Astrocyte (in vitro differentiated cells and primary cell): ENCODE results near the gene KIF2A. TPM values are rescaled to one million over a fixed set of nuclear protein-coding genes. Genes with fewer than 3 reads are reported as not detected.

Experiments used
- DNase-seq: peaks from one replicate; pipeline ENCODE4 v3.0.0-alpha.2; 2010; ENCODE audit warnings: low read depth
- FAIRE-seq: peaks from 2 replicates; lab custom pipeline; 2011; peaks lifted over from hg19 to GRCh38; lab: Jason Lieb, UNC
- H2AFZ ChIP-seq: 2 replicates; pipeline ENCODE4 v1.6.0; 2012; ENCODE audit warnings: low read depth, low read length, inconsistent platforms
- H3K27ac ChIP-seq: 2 replicates; pipeline ENCODE4 v1.5.1; 2011; ENCODE audit warnings: low read depth, low read length, inconsistent platforms
- H3K27me3 ChIP-seq: 2 replicates; pipeline ENCODE4 v1.6.0; 2011; ENCODE audit warnings: low read length, inconsistent platforms; ENCODE audit not compliant: insufficient read depth
- H3K36me3 ChIP-seq: 2 replicates; pipeline ENCODE4 v1.5.1; 2011; ENCODE audit warnings: low read length, inconsistent platforms; ENCODE audit not compliant: insufficient read depth
- H3K4me1 ChIP-seq: 2 replicates; pipeline ENCODE4 v1.5.1; 2011; ENCODE audit warnings: low read length, inconsistent platforms; ENCODE audit not compliant: insufficient read depth
- H3K4me2 ChIP-seq: 2 replicates; pipeline ENCODE4 v1.6.0; 2012; ENCODE audit warnings: low read length, inconsistent platforms
- H3K4me3 ChIP-seq: 2 replicates; pipeline ENCODE4 v1.5.1; 2011; ENCODE audit warnings: low read depth, mild to moderate bottlenecking, low read length, inconsistent platforms; ENCODE audit not compliant: insufficient read depth
- H3K79me2 ChIP-seq: 2 replicates; pipeline ENCODE4 v1.6.0; 2012; ENCODE audit warnings: mild to moderate bottlenecking, low read length, inconsistent platforms; ENCODE audit not compliant: insufficient read depth
- H3K9ac ChIP-seq: 2 replicates; pipeline ENCODE4 v1.6.0; 2012; ENCODE audit warnings: mild to moderate bottlenecking, low read length, inconsistent platforms
- H3K9me3 ChIP-seq: 2 replicates; pipeline ENCODE4 v1.5.1; 2012; ENCODE audit warnings: low read depth, mild to moderate bottlenecking, low read length, inconsistent platforms; ENCODE audit not compliant: insufficient read depth
- H4K20me1 ChIP-seq: 2 replicates; pipeline ENCODE4 v1.6.0; 2012; ENCODE audit warnings: low read length, inconsistent platforms; ENCODE audit not compliant: insufficient read depth
- H3K27ac Mint-ChIP-seq: one replicate; pipeline ENCODE4 v1.8.0; 2021; ENCODE audit warnings: mild to moderate bottlenecking, mixed read lengths; ENCODE audit not compliant: unreplicated experiment
- H3K27me3 Mint-ChIP-seq: one replicate; pipeline ENCODE4 v1.8.0; 2021; ENCODE audit warnings: low read depth, mixed read lengths; ENCODE audit not compliant: unreplicated experiment
- H3K36me3 Mint-ChIP-seq: one replicate; pipeline ENCODE4 v1.8.0; 2021; ENCODE audit warnings: low read depth, mixed read lengths; ENCODE audit not compliant: unreplicated experiment
- H3K4me1 Mint-ChIP-seq: one replicate; pipeline ENCODE4 v1.8.0; 2021; ENCODE audit warnings: low read depth, mixed read lengths; ENCODE audit not compliant: unreplicated experiment
- H3K4me3 Mint-ChIP-seq: one replicate; pipeline ENCODE4 v1.8.0; 2021; ENCODE audit warnings: mild to moderate bottlenecking, moderate library complexity, mixed read lengths; ENCODE audit not compliant: unreplicated experiment
- H3K9me3 Mint-ChIP-seq: one replicate; pipeline ENCODE4 v1.8.0; 2021; ENCODE audit warnings: mild to moderate bottlenecking, mixed read lengths; ENCODE audit not compliant: unreplicated experiment
- EZH2 ChIP-seq: IDR thresholded peaks from 2 replicates; pipeline ENCODE4 v1.6.1; 2012; ENCODE audit warnings: mild to moderate bottlenecking, low read length, inconsistent platforms; ENCODE audit not compliant: insufficient read depth
- total RNA-seq: library from RNA; stranded (reverse); gene quantifications from 2 replicates; pipeline ENCODE4 v1.2.1, GENCODE V29; 2021
- TF ChIP-seq, protein P1 (sequence below): IDR thresholded peaks from 2 replicates; pipeline ENCODE4 v1.5.1; 2011; ENCODE audit warnings: low read depth, mild to moderate bottlenecking, inconsistent platforms, low read length, moderate library complexity; ENCODE audit not compliant: insufficient read depth

KIF2A gene
- total RNA-seq, 1 donor from 2014 or later = 79.1 TPM

DNA sequence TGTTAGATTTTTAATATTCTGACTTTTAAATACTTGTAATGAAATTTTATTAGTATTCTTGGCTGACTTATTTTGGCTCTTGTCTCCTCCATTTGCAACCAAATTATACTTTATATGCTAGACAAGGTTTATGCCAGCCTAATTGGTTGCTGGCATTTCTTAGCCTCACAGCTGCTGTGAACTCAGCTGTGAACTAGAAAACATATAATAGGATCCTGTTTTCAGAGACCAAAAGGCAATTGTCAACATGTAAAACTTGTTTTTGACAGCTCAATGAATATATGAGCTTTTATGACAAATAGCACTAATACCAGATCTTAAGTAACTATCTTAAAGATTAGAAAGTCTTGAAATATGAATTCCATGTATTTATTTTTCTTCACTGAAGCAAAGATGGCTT, 25.9 kb downstream of the KIF2A start:
- H3K9me3 ChIP-seq = no peaks in the 10 kb centered on the region
- no peaks in the 10 kb centered on the region for H3K27me3 ChIP-seq
- no peaks in the 10 kb centered on the region for H3K27me3 Mint-ChIP-seq
- H3K4me2 ChIP-seq = no peak overlapping the region
- H3K9me3 Mint-ChIP-seq = no peaks in the 10 kb centered on the region
- H3K36me3 Mint-ChIP-seq = peaks cover 5% of the 10 kb centered on the region
- H3K4me3 ChIP-seq = no peak overlapping the region
- H3K4me1 Mint-ChIP-seq = peaks cover 24% of the 10 kb centered on the region
- H4K20me1 ChIP-seq = peaks cover 78% of the 10 kb centered on the region
- H3K27ac Mint-ChIP-seq = no peak overlapping the region
- FAIRE-seq = no peak
- H3K4me1 ChIP-seq = no peaks in the 10 kb centered on the region
- H3K9ac ChIP-seq = no peak overlapping the region
- H3K79me2 ChIP-seq = peaks cover 97% of the 10 kb centered on the region
- H3K36me3 ChIP-seq = no peaks in the 10 kb centered on the region
- no peak for DNase-seq
- H3K27ac ChIP-seq = no peak overlapping the region
- no peak overlapping the region for H2AFZ ChIP-seq
- no peak overlapping the region for H3K4me3 Mint-ChIP-seq
- TF ChIP-seq, protein P1, sequence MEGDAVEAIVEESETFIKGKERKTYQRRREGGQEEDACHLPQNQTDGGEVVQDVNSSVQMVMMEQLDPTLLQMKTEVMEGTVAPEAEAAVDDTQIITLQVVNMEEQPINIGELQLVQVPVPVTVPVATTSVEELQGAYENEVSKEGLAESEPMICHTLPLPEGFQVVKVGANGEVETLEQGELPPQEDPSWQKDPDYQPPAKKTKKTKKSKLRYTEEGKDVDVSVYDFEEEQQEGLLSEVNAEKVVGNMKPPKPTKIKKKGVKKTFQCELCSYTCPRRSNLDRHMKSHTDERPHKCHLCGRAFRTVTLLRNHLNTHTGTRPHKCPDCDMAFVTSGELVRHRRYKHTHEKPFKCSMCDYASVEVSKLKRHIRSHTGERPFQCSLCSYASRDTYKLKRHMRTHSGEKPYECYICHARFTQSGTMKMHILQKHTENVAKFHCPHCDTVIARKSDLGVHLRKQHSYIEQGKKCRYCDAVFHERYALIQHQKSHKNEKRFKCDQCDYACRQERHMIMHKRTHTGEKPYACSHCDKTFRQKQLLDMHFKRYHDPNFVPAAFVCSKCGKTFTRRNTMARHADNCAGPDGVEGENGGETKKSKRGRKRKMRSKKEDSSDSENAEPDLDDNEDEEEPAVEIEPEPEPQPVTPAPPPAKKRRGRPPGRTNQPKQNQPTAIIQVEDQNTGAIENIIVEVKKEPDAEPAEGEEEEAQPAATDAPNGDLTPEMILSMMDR = no peak

DNA sequence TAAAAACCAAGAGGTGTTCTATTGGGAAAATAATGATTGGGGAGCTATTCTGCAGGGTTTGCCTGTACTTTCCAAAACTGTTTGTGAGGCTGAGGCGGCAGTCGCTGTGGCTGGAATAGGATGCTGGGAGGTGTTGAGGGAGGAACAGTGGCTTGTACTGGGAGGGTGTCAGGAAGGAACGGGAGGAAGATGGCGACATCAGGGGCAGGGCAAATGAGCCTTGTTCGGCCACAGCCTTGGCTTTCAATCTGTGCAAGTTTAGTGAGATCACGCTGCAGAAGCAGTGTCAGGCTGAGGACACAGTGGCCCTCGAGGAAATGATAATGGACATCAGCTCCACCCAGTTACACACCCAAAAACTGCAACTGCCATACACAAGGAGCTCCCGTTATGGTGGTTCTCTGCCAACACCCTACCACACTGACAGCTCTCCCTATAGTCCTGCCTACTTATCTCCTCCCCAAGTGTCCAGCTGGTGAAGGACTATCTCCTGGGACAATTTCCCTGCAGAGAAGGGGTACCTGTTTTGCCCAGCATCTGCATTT, 27.3 kb downstream of the KIF2A start:
- Histone ChIP-seq H3K27ac (no peak overlapping the region), H4K20me1 (peaks cover 70% of the 10 kb centered on the region), H3K4me2 (no peak overlapping the region), H2AFZ (no peak overlapping the region), H3K36me3 (no peaks in the 10 kb centered on the region), H3K79me2 (peaks cover 94% of the 10 kb centered on the region), H3K27me3 (no peaks in the 10 kb centered on the region), H3K4me3 (no peak overlapping the region), H3K4me1 (no peaks in the 10 kb centered on the region), H3K9ac (no peak overlapping the region), H3K9me3 (no peaks in the 10 kb centered on the region)
- DNase-seq = no peak
- peaks cover 13% of the 10 kb centered on the region for H3K4me1 Mint-ChIP-seq
- H3K27ac Mint-ChIP-seq = no peak overlapping the region
- H3K9me3 Mint-ChIP-seq = no peaks in the 10 kb centered on the region
- no peak for TF ChIP-seq EZH2
- TF ChIP-seq, protein P1 = no peak
- no peaks in the 10 kb centered on the region for H3K27me3 Mint-ChIP-seq
- H3K4me3 Mint-ChIP-seq = no peak overlapping the region
- FAIRE-seq = no peak
- peaks cover 5% of the 10 kb centered on the region for H3K36me3 Mint-ChIP-seq

GRCh38 chr5:62334082-62334481, 28.1 kb downstream of the KIF2A start:
- peaks cover 9% of the 10 kb centered on the region for H3K4me1 Mint-ChIP-seq
- H3K36me3 ChIP-seq = no peaks in the 10 kb centered on the region
- H3K27me3 Mint-ChIP-seq = no peaks in the 10 kb centered on the region
- no peaks in the 10 kb centered on the region for H3K27me3 ChIP-seq
- peaks cover 5% of the 10 kb centered on the region for H3K36me3 Mint-ChIP-seq
- no peak overlapping the region for H3K27ac ChIP-seq
- H3K4me1 ChIP-seq = no peaks in the 10 kb centered on the region
- no peak for TF ChIP-seq EZH2
- TF ChIP-seq, protein P1 = no peak
- no peak for FAIRE-seq
- H3K9me3 Mint-ChIP-seq = no peaks in the 10 kb centered on the region
- peaks cover 93% of the 10 kb centered on the region for H3K79me2 ChIP-seq
- no peaks in the 10 kb centered on the region for H3K9me3 ChIP-seq
- no peak overlapping the region for H3K9ac ChIP-seq
- no peak overlapping the region for H2AFZ ChIP-seq
- H3K27ac Mint-ChIP-seq = no peak overlapping the region
- H3K4me3 Mint-ChIP-seq = no peak overlapping the region
- H3K4me3 ChIP-seq = no peak overlapping the region
- H4K20me1 ChIP-seq = peaks cover 64% of the 10 kb centered on the region
- no peak for DNase-seq
- H3K4me2 ChIP-seq = no peak overlapping the region
